22Rv1 (cell line): ENCODE measurements around the gene SERPINB11.

ENCODE experiments used
- ZFX ChIP-seq: fragments of 450-650 bp; IDR thresholded peaks from 2 replicates; pipeline ENCODE4 v1.6.1; 2017; ENCODE audit warnings: antibody characterized with exemption, borderline replicate concordance
- TF ChIP-seq, protein P1 (sequence below): fragments of 450-650 bp; IDR thresholded peaks from 2 replicates; pipeline ENCODE4 v1.5.1; 2017; ENCODE audit warnings: mild to moderate bottlenecking

DNA sequence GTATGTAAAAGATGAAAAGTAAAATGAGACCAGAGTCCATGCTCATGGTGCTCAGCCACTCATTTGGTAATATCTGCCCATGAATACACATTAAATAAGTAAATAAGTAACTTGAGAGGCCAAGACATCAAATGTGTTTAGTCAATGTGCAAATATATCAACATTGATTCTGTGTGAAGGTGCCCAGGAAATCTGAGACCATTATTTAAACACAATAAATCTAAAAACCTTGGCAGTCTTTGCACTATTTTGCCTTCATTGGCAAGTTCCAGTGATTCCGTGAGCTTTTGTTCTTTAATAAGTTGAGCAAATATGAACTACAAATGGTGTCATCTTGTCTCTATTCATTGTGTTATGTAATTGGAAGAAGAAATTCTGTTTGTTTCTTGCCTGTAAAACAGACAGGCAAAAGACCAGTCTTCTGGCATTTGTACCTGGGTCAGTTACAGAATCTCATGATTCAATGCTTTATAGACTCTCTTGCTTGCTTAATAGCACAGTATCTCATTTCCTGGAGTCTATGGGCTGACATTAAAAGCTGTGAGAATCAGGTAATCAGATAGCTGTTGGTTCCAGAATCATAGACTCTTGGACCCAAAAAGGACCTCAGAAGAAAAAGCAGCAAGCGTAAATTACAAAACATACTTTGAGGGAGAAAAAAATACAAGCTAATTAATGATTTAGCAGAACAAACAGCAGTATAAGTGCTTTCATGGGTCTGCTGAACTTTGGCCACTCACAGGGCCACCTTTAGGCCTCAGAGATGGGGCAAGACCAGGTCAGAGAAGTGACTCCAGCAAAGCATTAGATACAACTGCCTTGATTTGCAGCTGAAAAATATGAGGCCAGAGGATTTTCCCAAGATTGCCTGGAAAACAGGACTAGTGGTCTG lies 21.1 kb upstream of the SERPINB11 start:
- TF ChIP-seq, protein P1, sequence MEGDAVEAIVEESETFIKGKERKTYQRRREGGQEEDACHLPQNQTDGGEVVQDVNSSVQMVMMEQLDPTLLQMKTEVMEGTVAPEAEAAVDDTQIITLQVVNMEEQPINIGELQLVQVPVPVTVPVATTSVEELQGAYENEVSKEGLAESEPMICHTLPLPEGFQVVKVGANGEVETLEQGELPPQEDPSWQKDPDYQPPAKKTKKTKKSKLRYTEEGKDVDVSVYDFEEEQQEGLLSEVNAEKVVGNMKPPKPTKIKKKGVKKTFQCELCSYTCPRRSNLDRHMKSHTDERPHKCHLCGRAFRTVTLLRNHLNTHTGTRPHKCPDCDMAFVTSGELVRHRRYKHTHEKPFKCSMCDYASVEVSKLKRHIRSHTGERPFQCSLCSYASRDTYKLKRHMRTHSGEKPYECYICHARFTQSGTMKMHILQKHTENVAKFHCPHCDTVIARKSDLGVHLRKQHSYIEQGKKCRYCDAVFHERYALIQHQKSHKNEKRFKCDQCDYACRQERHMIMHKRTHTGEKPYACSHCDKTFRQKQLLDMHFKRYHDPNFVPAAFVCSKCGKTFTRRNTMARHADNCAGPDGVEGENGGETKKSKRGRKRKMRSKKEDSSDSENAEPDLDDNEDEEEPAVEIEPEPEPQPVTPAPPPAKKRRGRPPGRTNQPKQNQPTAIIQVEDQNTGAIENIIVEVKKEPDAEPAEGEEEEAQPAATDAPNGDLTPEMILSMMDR = no peak
- TF ChIP-seq ZFX = no peak
